Activated naive CD4-positive, alpha-beta T cell treated with anti-CD3 and anti-CD28 coated beads, Interleukin-2, amount 50 U/mL, for 24 hours (primary cell): ENCODE results near the gene IMMP2L.

ENCODE experiments used
- H3K27ac Mint-ChIP-seq: one replicate; pipeline ENCODE4 v1.8.0; 2021; ENCODE audit warnings: mild to moderate bottlenecking, mixed read lengths
- H3K27me3 Mint-ChIP-seq: one replicate; pipeline ENCODE4 v1.8.0; 2021; ENCODE audit warnings: mixed read lengths
- H3K36me3 Mint-ChIP-seq: one replicate; pipeline ENCODE4 v1.8.0; 2021; ENCODE audit warnings: mixed read lengths
- H3K4me1 Mint-ChIP-seq: one replicate; pipeline ENCODE4 v1.8.0; 2021; ENCODE audit warnings: mixed read lengths
- H3K4me3 Mint-ChIP-seq: one replicate; pipeline ENCODE4 v1.8.0; 2021; ENCODE audit warnings: mild to moderate bottlenecking, mixed read lengths
- H3K9me3 Mint-ChIP-seq: one replicate; pipeline ENCODE4 v1.8.0; 2021; ENCODE audit warnings: mixed read lengths

IMMP2L gene

GRCh38 chr7:111112439-111112838 is 449.9 kb downstream of the IMMP2L start:
- Mint-ChIP-seq H3K27ac (peak overlapping the region; percentile 79), H3K9me3 (no peaks in the 10 kb centered on the region), H3K4me3 (no peak overlapping the region), H3K36me3 (peaks cover 20% of the 10 kb centered on the region), H3K4me1 (peaks cover 52% of the 10 kb centered on the region), H3K27me3 (no peaks in the 10 kb centered on the region)

GRCh38 chr7:111108496-111108895 is 453.8 kb downstream of the IMMP2L start:
- Mint-ChIP-seq H3K4me1 (peaks cover 71% of the 10 kb centered on the region), H3K27ac (no peak overlapping the region), H3K4me3 (no peak overlapping the region), H3K36me3 (peaks cover 19% of the 10 kb centered on the region), H3K27me3 (no peaks in the 10 kb centered on the region), H3K9me3 (no peaks in the 10 kb centered on the region)

GRCh38 chr7:111108000-111108399 is 454.3 kb downstream of the IMMP2L start:
- no peaks in the 10 kb centered on the region for H3K27me3 Mint-ChIP-seq
- H3K4me3 Mint-ChIP-seq, result no peak overlapping the region
- peaks cover 71% of the 10 kb centered on the region for H3K4me1 Mint-ChIP-seq
- no peak overlapping the region for H3K27ac Mint-ChIP-seq
- no peaks in the 10 kb centered on the region for H3K9me3 Mint-ChIP-seq
- peaks cover 20% of the 10 kb centered on the region for H3K36me3 Mint-ChIP-seq

GRCh38 chr7:111107579-111107978 is 454.7 kb downstream of the IMMP2L start:
- peaks cover 70% of the 10 kb centered on the region for H3K4me1 Mint-ChIP-seq
- peaks cover 20% of the 10 kb centered on the region for H3K36me3 Mint-ChIP-seq
- no peak overlapping the region for H3K27ac Mint-ChIP-seq
- no peaks in the 10 kb centered on the region for H3K27me3 Mint-ChIP-seq
- no peak overlapping the region for H3K4me3 Mint-ChIP-seq
- no peaks in the 10 kb centered on the region for H3K9me3 Mint-ChIP-seq

GRCh38 chr7:111105269-111105668 is 457.0 kb downstream of the IMMP2L start:
- Mint-ChIP-seq H3K4me3 (no peak overlapping the region), H3K4me1 (peaks cover 71% of the 10 kb centered on the region)

GRCh38 chr7:111104710-111105109 is 457.6 kb downstream of the IMMP2L start:
- H3K27ac Mint-ChIP-seq, result no peak overlapping the region
- no peaks in the 10 kb centered on the region for H3K27me3 Mint-ChIP-seq
- H3K4me3 Mint-ChIP-seq, result no peak overlapping the region
- H3K4me1 Mint-ChIP-seq, result peaks cover 71% of the 10 kb centered on the region
- H3K36me3 Mint-ChIP-seq, result peaks cover 27% of the 10 kb centered on the region
- H3K9me3 Mint-ChIP-seq, result no peaks in the 10 kb centered on the region

More at GRCh38 chr7:111105269-111105668, 457.0 kb downstream of the IMMP2L start:
- H3K27me3 Mint-ChIP-seq, result no peaks in the 10 kb centered on the region
- no peaks in the 10 kb centered on the region for H3K9me3 Mint-ChIP-seq
- H3K36me3 Mint-ChIP-seq, result peaks cover 27% of the 10 kb centered on the region
- no peak overlapping the region for H3K27ac Mint-ChIP-seq

GRCh38 chr7:111103678-111104274 is 458.5 kb downstream of the IMMP2L start:
- no peaks in the 10 kb centered on the region for H3K27me3 Mint-ChIP-seq
- H3K36me3 Mint-ChIP-seq, result peaks cover 26% of the 10 kb centered on the region
- no peak overlapping the region for H3K27ac Mint-ChIP-seq
- H3K4me3 Mint-ChIP-seq, result no peak overlapping the region
- H3K9me3 Mint-ChIP-seq, result no peaks in the 10 kb centered on the region
- H3K4me1 Mint-ChIP-seq, result peaks cover 70% of the 10 kb centered on the region

GRCh38 chr7:111103136-111103535 is 459.2 kb downstream of the IMMP2L start:
- Mint-ChIP-seq H3K4me1 (peaks cover 72% of the 10 kb centered on the region), H3K4me3 (peak overlapping the region; percentile 26), H3K27me3 (no peaks in the 10 kb centered on the region), H3K9me3 (no peaks in the 10 kb centered on the region), H3K36me3 (peaks cover 24% of the 10 kb centered on the region), H3K27ac (no peak overlapping the region)

- Mint-ChIP-seq H3K4me3 (no peak overlapping the region), H3K27me3 (no peaks in the 10 kb centered on the region), H3K4me1 (peaks cover 73% of the 10 kb centered on the region), H3K9me3 (no peaks in the 10 kb centered on the region), H3K36me3 (peaks cover 24% of the 10 kb centered on the region), H3K27ac (peak overlapping the region; percentile 30)
Measured at GRCh38 chr7:111101856-111102646, 460.2 kb downstream of the IMMP2L start.

GRCh38 chr7:111098926-111099250 is 463.4 kb downstream of the IMMP2L start:
- no peaks in the 10 kb centered on the region for H3K27me3 Mint-ChIP-seq
- no peaks in the 10 kb centered on the region for H3K9me3 Mint-ChIP-seq
- H3K4me1 Mint-ChIP-seq, result peaks cover 77% of the 10 kb centered on the region
- peak overlapping the region; percentile 89 for H3K27ac Mint-ChIP-seq
- no peak overlapping the region for H3K4me3 Mint-ChIP-seq
- peaks cover 32% of the 10 kb centered on the region for H3K36me3 Mint-ChIP-seq

- Mint-ChIP-seq H3K9me3 (no peaks in the 10 kb centered on the region), H3K27me3 (no peaks in the 10 kb centered on the region), H3K4me1 (peaks cover 76% of the 10 kb centered on the region), H3K36me3 (peaks cover 32% of the 10 kb centered on the region), H3K27ac (peak overlapping the region; percentile 91), H3K4me3 (peak overlapping the region; percentile 82)
Measured at GRCh38 chr7:111098011-111098925, 464.0 kb downstream of the IMMP2L start.

GRCh38 chr7:111096997-111097396 is 465.3 kb downstream of the IMMP2L start:
- peaks cover 74% of the 10 kb centered on the region for H3K4me1 Mint-ChIP-seq
- H3K4me3 Mint-ChIP-seq, result peak overlapping the region; percentile 96
- no peaks in the 10 kb centered on the region for H3K9me3 Mint-ChIP-seq
- H3K27me3 Mint-ChIP-seq, result no peaks in the 10 kb centered on the region
- H3K27ac Mint-ChIP-seq, result peak overlapping the region; percentile 81
- H3K36me3 Mint-ChIP-seq, result peaks cover 31% of the 10 kb centered on the region

- H3K27me3 Mint-ChIP-seq, result no peaks in the 10 kb centered on the region
- peaks cover 26% of the 10 kb centered on the region for H3K36me3 Mint-ChIP-seq
- peak overlapping the region; percentile 98 for H3K27ac Mint-ChIP-seq
- peak overlapping the region; percentile 96 for H3K4me3 Mint-ChIP-seq
- H3K9me3 Mint-ChIP-seq, result no peaks in the 10 kb centered on the region
- peaks cover 80% of the 10 kb centered on the region for H3K4me1 Mint-ChIP-seq
Measured at GRCh38 chr7:111094419-111094818, 467.9 kb downstream of the IMMP2L start.

GRCh38 chr7:111093496-111093895 is 468.8 kb downstream of the IMMP2L start:
- H3K9me3 Mint-ChIP-seq, result no peaks in the 10 kb centered on the region
- H3K27ac Mint-ChIP-seq, result peak overlapping the region; percentile 98
- H3K4me1 Mint-ChIP-seq, result peaks cover 80% of the 10 kb centered on the region
- H3K36me3 Mint-ChIP-seq, result peaks cover 26% of the 10 kb centered on the region
- no peaks in the 10 kb centered on the region for H3K27me3 Mint-ChIP-seq
- H3K4me3 Mint-ChIP-seq, result peak overlapping the region; percentile 96

- H3K36me3 Mint-ChIP-seq, result peaks cover 27% of the 10 kb centered on the region
Measured at GRCh38 chr7:111092406-111093236, 469.7 kb downstream of the IMMP2L start.

More at GRCh38 chr7:111092406-111093236, 469.7 kb downstream of the IMMP2L start:
- H3K4me1 Mint-ChIP-seq, result peaks cover 80% of the 10 kb centered on the region
- no peaks in the 10 kb centered on the region for H3K27me3 Mint-ChIP-seq
- H3K9me3 Mint-ChIP-seq, result no peaks in the 10 kb centered on the region
- peak overlapping the region; percentile 96 for H3K4me3 Mint-ChIP-seq
- peak overlapping the region; percentile 98 for H3K27ac Mint-ChIP-seq
